GM23338 (cell line): ENCODE results near the gene JTB. TPM values are rescaled to one million over a fixed set of nuclear protein-coding genes. Genes with fewer than 3 reads are reported as not detected.

Experiments used
- ATAC-seq: fragments of 200-7000 bp; cut with Tn5 transposase; 3 replicates; pipeline ENCODE4 v1.9.1; 2020
- DNase-seq: peaks from one replicate; pipeline ENCODE4 v3.0.0-alpha.2; 2015; ENCODE audit warnings: low spot score
- H2AFZ ChIP-seq: fragments of 200-600 bp; sonication (generic); 2 replicates; pipeline ENCODE4 v1.8.0; 2016; ENCODE audit warnings: antibody characterized with exemption, mild to moderate bottlenecking, moderate library complexity
- H3F3A ChIP-seq: fragments of 200-600 bp; sonication (generic); replicated peaks from 2 replicates; pipeline ENCODE4 v1.8.0; 2017; ENCODE audit warnings: antibody characterized with exemption, mixed run types, low read depth
- H3K27ac ChIP-seq: fragments of 200-600 bp; sonication (generic); 2 replicates; pipeline ENCODE4 v1.6.1; 2016; ENCODE audit warnings: low read depth
- H3K27me3 ChIP-seq: fragments of 200-600 bp; sonication (generic); 2 replicates; pipeline ENCODE4 v1.8.0; 2016; ENCODE audit warnings: mild to moderate bottlenecking, mixed run types, moderate library complexity; ENCODE audit not compliant: insufficient read depth
- H3K36me3 ChIP-seq: fragments of 200-600 bp; sonication (generic); 2 replicates; pipeline ENCODE4 v1.8.0; 2016; ENCODE audit warnings: mild to moderate bottlenecking; ENCODE audit not compliant: insufficient read depth
- H3K4me1 ChIP-seq: fragments of 200-600 bp; sonication (generic); 2 replicates; pipeline ENCODE4 v1.8.0; 2016; ENCODE audit warnings: mild to moderate bottlenecking, moderate library complexity; ENCODE audit not compliant: insufficient read depth
- H3K4me2 ChIP-seq: fragments of 200-600 bp; sonication (generic); 2 replicates; pipeline ENCODE4 v1.7.1; 2017; ENCODE audit warnings: mixed run types
- H3K4me3 ChIP-seq: fragments of 200-600 bp; sonication (generic); 2 replicates; pipeline ENCODE4 v1.6.1; 2016; ENCODE audit warnings: mixed run types
- H3K79me2 ChIP-seq: fragments of 200-600 bp; sonication (generic); replicated peaks from 2 replicates; pipeline ENCODE4 v1.8.0; 2017; ENCODE audit warnings: mild to moderate bottlenecking; ENCODE audit not compliant: insufficient read depth
- H3K9me2 ChIP-seq: fragments of 200-600 bp; sonication (generic); 2 replicates; pipeline ENCODE4 v1.8.0; 2017; ENCODE audit not compliant: insufficient read depth
- H4K20me1 ChIP-seq: fragments of 200-600 bp; sonication (generic); replicated peaks from 2 replicates; pipeline ENCODE4 v1.8.0; 2017; ENCODE audit warnings: mild to moderate bottlenecking; ENCODE audit not compliant: insufficient read depth
- H3K27ac Mint-ChIP-seq: 2 replicates; pipeline ENCODE4 v1.8.0; 2020; ENCODE audit warnings: inconsistent platforms, mild to moderate bottlenecking, moderate library complexity, mixed read lengths
- H3K27me3 Mint-ChIP-seq: 3 replicates; pipeline ENCODE4 v1.8.0; 2022; ENCODE audit warnings: low read depth, mild to moderate bottlenecking, moderate library complexity, mixed read lengths, inconsistent platforms; ENCODE audit not compliant: insufficient read depth, poor library complexity
- H3K36me3 Mint-ChIP-seq: 3 replicates; pipeline ENCODE4 v1.8.0; 2021; ENCODE audit warnings: low read depth, mild to moderate bottlenecking, inconsistent platforms, moderate library complexity, mixed read lengths
- H3K4me1 Mint-ChIP-seq: 3 replicates; pipeline ENCODE4 v1.8.0; 2020; ENCODE audit warnings: mild to moderate bottlenecking, inconsistent platforms, mixed read lengths
- H3K4me3 Mint-ChIP-seq: 3 replicates; pipeline ENCODE4 v1.8.0; 2021; ENCODE audit warnings: moderate library complexity, mild to moderate bottlenecking, inconsistent platforms, mixed read lengths
- H3K9me3 Mint-ChIP-seq: 3 replicates; pipeline ENCODE4 v1.8.0; 2020; ENCODE audit warnings: moderate library complexity, mild to moderate bottlenecking, inconsistent platforms, mixed read lengths
- CREB1 ChIP-seq: fragments of 250-450 bp; sonication (Bioruptor Pico); IDR thresholded peaks from 2 replicates; pipeline ENCODE4 v1.5.0; 2020; ENCODE audit warnings: low read depth, mild to moderate bottlenecking, moderate library complexity
- CTCF ChIP-seq, 2 experiments: fragments of 200-600 bp in 1 of 2; sonication (generic) in 1 of 2; conservative IDR thresholded peaks; 2 replicates each; pipeline versions ENCODE4 v1.5.1 to v1.6.1; 2016 to 2017; ENCODE audit warnings: antibody characterized with exemption in 2 of 2, low read depth in 2 of 2, mild to moderate bottlenecking in 2 of 2, moderate library complexity in 1 of 2
- EZH2 ChIP-seq: fragments of 200-600 bp; sonication (generic); IDR thresholded peaks from one replicate; pipeline ENCODE4 v1.8.0; 2017; ENCODE audit warnings: antibody characterized with exemption, mild to moderate bottlenecking, low read depth; ENCODE audit not compliant: unreplicated experiment
- EZH2phosphoT487 ChIP-seq: fragments of 200-600 bp; sonication (generic); IDR thresholded peaks from one replicate; pipeline ENCODE4 v1.8.1; 2018; ENCODE audit warnings: antibody characterized with exemption; ENCODE audit not compliant: unreplicated experiment
- JUNB ChIP-seq: IDR thresholded peaks from one replicate; pipeline ENCODE4 v1.6.1; 2016; ENCODE audit warnings: antibody characterized with exemption; ENCODE audit not compliant: unreplicated experiment
- NANOG ChIP-seq: IDR thresholded peaks from 2 replicates; pipeline ENCODE4 v1.6.1; 2016; ENCODE audit warnings: antibody characterized with exemption, borderline replicate concordance
- POLR2AphosphoS5 ChIP-seq: IDR thresholded peaks from 2 replicates; pipeline ENCODE4 v1.6.1; 2016; ENCODE audit warnings: antibody characterized with exemption, low read depth
- REST ChIP-seq: IDR thresholded peaks from one replicate; pipeline ENCODE4 v1.6.1; 2018; ENCODE audit warnings: antibody characterized with exemption; ENCODE audit not compliant: unreplicated experiment
- STAT1 ChIP-seq: IDR thresholded peaks from one replicate; pipeline ENCODE4 v1.6.1; 2016; ENCODE audit warnings: antibody characterized with exemption; ENCODE audit not compliant: unreplicated experiment
- ZNF114 ChIP-seq: fragments of 250-450 bp; sonication (Bioruptor Pico); IDR thresholded peaks from 2 replicates; pipeline ENCODE4 v1.5.0; 2020; ENCODE audit warnings: mild to moderate bottlenecking, moderate library complexity
- ZNF331 ChIP-seq: fragments of 250-450 bp; sonication (Bioruptor Pico); IDR thresholded peaks from 2 replicates; pipeline ENCODE4 v1.5.0; 2020; ENCODE audit warnings: low read depth, mild to moderate bottlenecking, moderate library complexity
- polyA plus RNA-seq: library from polyadenylated mRNA; unstranded; fragments of >200 nt; fragmentation: Nextera tagmentation; extraction: Ambion mirVana; gene quantifications from 2 replicates; pipeline ENCODE4 v1.2.1, GENCODE V29; 2016
- total RNA-seq: library from RNA; depleted of rRNA; stranded (reverse); fragments of >200 nt; shearing (Covaris generic); gene quantifications from 2 replicates; pipeline ENCODE4 v1.2.3, GENCODE V29; 2014
- TF ChIP-seq, protein P1 (sequence below): IDR thresholded peaks from 2 replicates; pipeline ENCODE4 v1.6.1; 2016; ENCODE audit warnings: antibody characterized with exemption

JTB gene
- total and polyA plus RNA-seq, 2 experiments from 2014 or later: 140 to 208 TPM

DNA sequence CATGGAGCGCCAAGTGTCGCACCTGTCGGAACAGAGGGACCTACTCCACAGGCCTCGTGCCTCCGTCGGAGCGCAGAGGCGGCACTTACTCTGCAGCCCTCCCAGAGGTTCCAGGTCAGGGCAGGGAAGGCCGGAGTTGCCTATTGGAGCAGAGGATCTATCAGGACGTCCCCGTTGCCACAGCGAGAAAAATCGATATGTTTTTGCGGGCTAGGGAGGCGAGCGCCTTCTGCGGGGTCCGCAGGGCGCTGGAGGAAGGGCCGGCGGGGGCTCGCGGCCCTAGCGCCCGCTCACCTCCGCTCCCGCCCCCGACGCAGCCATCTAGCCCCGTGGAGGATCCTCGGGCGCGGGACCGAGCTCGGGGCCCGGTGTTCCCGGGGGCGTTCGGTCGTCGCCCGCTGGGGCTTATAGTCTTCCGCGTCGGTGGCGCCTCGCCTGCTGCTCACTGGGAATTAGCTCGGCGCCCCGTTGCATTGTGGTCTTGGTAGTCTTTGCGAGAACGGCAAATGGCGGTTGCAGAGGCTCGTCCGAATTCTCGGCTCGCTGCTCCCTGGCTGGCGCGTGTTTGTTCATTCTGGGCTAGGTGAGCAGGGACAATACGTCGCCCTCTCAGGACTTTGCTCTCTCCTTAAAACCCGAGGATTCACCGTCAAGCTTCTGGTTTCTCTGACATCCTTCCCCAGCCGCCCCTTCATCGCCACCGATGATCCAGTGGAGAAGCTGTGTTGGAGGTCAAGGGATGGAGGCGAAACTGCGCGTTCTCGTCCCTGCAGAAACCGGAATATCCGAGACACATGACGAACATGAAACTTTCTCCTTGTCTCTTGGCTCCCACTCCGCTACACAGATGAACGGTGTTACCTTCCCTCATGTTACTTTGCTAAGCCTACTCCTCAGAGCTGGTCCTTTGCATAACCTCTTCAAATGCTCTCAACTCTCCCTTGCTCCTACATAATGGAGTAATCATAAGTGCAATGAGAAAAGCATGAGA, at the start of gene JTB (continued):
- no peak for TF ChIP-seq CTCF (conservative IDR thresholded peaks at IDR 0.05; ENCODE audit: low read depth in 2 of 2)

- no peaks in the 10 kb centered on the region; the same call in 2 of the 3 replicates for H3K9me3 Mint-ChIP-seq
- H3K27me3 ChIP-seq: no peaks in the 10 kb centered on the region
- H3K27ac Mint-ChIP-seq: no peak overlapping the region
- no peak overlapping the region for H3K4me3 ChIP-seq
- no peak overlapping the region for H2AFZ ChIP-seq
- H3K27me3 Mint-ChIP-seq: peaks cover 5% of the 10 kb centered on the region
- DNase-seq (no peak), ATAC-seq (no peak)
- H3K4me2 ChIP-seq: no peak overlapping the region
- no peak overlapping the region for H3K4me3 Mint-ChIP-seq
- H3K79me2 ChIP-seq: no peaks in the 10 kb centered on the region
- H3K36me3 Mint-ChIP-seq: no peaks in the 10 kb centered on the region
- no peaks in the 10 kb centered on the region for H4K20me1 ChIP-seq
- H3K4me1 Mint-ChIP-seq: no peaks in the 10 kb centered on the region
- no peaks in the 10 kb centered on the region for H3K9me2 ChIP-seq
- H3K4me1 ChIP-seq: no peaks in the 10 kb centered on the region
- TF ChIP-seq JUNB: no peak
- TF ChIP-seq CREB1 (CRISPR knock-in tag): no peak
- TF ChIP-seq STAT1: no peak
- TF ChIP-seq ZNF114: no peak
- no peak for TF ChIP-seq NANOG
- TF ChIP-seq EZH2phosphoT487: no peak
- no peak for TF ChIP-seq EZH2
- TF ChIP-seq REST: no peak
- no peak for TF ChIP-seq ZNF331 (CRISPR knock-in tag)
- TF ChIP-seq, protein P1, sequence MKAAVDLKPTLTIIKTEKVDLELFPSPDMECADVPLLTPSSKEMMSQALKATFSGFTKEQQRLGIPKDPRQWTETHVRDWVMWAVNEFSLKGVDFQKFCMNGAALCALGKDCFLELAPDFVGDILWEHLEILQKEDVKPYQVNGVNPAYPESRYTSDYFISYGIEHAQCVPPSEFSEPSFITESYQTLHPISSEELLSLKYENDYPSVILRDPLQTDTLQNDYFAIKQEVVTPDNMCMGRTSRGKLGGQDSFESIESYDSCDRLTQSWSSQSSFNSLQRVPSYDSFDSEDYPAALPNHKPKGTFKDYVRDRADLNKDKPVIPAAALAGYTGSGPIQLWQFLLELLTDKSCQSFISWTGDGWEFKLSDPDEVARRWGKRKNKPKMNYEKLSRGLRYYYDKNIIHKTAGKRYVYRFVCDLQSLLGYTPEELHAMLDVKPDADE: no peak
- no peak for TF ChIP-seq POLR2AphosphoS5
- H3F3A ChIP-seq: no peaks in the 10 kb centered on the region
- H3K36me3 ChIP-seq: no peaks in the 10 kb centered on the region
- no peak overlapping the region for H3K27ac ChIP-seq
These were observed 42.5 kb upstream of the JTB start for GRCh38 chr1:154019940-154020339.
